Measurements from ENCODE around the gene IFNA10. TPM values are rescaled to one million over a fixed set of nuclear protein-coding genes. Genes with fewer than 3 reads are reported as not detected.
"Not testable (repeated sequence)": the region's sequence is repeated elsewhere in the genome, so short reads cannot be mapped to it uniquely, and the experiment has no call there.

Gene IFNA10
- total RNA-seq (2014; rRNA removed; shearing (Covaris generic)): not detected in 2 replicates

DNA sequence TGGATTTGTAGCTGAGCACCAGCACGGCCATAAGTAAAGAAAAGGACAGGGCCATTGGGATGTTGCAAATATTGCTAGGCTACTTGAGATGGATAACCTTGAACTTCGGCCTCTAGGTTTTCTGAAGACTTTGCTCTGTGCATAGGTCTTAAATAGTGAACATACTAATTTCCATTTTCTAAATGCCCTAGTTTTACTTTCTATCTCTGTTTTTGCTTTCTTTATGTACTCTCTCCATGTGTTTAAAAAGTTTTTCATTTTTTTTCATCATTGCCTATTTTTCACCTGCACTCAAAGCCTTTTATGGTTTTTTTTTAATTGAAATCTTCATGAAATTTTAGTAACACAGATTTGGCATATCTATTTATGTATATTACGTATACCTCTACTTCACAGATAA, at the start of gene IFNA10:
Gene IFNA10, minus strand, starts transcription at position 101 of the 400 bp plus-strand sequence. Its CDS starts 46 bp downstream, at position 55.
- not testable (repeated sequence) for DNase-seq (ENCODE audit: low read depth)

- DNase-seq (ENCODE audit: low read depth): no peak
Observed at GRCh38 chr9:21255538-21256212, 48.7 kb upstream of the IFNA10 start.

- DNase-seq (ENCODE audit: low read depth): no peak
Observed at GRCh38 chr9:21252721-21253547, 46.0 kb upstream of the IFNA10 start.

DNA sequence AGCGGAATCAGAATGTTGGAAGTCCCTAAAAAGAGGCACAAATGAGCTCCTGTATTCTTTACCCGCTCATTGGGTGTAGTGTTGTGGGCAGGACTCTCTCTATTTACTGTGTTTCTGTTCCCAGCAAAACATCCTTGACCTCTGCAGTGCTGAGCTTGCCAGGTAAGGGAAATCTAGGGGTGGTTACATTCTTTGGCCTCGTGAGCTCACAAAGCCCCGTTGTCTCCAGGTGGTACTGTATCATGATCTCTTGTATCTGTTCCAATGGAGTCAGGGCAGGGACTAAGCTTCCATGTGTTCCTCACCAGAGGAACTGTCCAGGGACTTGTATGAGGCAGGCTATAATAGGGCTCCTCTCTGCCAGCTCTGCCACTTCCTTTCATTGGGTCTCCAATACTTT, 44.7 kb upstream of the IFNA10 start:
- no peak for DNase-seq (ENCODE audit: low read depth)

DNA sequence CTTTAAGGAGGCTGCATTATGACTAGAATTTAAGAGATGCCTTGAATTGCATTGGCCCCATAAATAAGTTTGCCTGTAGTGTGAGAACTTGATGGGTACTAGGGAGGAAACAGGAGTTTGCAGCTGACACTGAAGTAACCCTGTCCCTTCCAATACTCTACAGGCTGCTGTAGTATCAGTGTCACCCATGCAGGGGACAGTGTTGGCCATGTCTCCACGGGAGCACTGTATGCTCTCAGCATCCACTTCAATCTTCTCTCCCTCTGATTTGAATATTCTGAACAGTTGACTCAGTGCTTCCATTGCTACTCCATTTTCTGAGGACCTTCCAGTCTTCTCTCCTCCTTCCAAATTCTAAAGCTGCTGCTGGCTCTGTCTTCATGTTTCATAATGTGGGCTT, 44.2 kb upstream of the IFNA10 start:
- no peak for DNase-seq (ENCODE audit: low read depth)

DNA sequence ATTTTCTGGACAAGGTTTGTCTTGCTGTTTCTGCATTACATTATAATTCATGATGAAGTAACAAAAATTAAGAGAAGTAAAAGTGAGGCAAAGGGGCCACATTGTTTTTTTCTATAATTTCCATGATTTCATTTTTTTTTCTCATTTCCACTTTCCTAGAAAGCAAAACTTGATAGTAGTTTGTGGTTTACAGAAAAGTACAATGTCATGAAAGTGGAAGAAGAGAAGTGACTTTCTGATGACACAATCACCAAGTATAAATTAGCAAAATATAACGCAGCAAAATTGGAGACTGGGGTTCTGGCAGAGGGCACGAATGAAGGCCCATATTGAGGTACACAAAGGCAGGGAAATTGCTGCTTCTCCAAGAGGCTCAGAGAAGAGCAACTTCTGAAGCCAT, 37.9 kb upstream of the IFNA10 start:
- no peak for DNase-seq (ENCODE audit: low read depth)

DNA sequence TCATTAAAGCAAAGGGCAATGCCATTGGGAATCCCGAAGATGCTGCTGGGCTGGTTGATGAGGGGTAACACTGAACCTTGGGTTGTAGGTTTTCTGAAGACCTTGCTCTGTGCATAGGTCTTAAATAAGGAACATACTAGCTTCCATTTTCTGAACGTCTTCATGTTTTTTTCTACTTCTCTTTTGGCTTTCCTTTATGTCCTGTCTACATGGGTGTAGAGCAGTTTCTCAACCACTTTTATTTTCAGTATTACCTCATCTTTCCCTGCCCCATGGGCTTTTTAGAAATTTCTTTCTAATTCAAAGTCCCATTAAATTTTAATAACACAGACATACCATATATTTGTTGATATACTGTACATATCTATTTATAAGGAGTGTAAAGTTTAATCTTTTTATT, 33.0 kb upstream of the IFNA10 start, which contains the start of gene IFNA14:
Gene IFNA14, minus strand, starts transcription at position 95 of the 400 bp plus-strand sequence. Its CDS starts 70 bp downstream, at position 25.
- DNase-seq (ENCODE audit: low read depth): no peak

DNA sequence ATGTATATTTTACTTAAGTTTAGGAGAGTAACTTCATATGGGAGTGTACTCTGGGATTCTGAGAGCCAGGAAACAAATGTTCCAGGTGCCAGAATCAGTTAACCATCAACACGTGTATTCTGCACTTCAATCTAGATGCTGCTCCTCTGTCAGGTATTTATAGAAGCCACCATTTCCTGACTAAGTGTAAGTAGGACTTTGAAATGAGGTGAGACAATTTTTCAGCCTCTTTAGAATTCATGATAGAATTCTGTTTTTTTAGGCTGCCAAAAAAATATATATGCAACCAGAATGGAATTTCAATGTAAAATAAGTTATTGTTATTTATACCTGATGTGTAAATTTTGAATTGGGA, 29.4 kb upstream of the IFNA10 start:
- not testable (repeated sequence) for DNase-seq (ENCODE audit: low read depth)

- DNase-seq (ENCODE audit: low read depth): not testable (repeated sequence)
Observed at GRCh38 chr9:21235468-21236359, 28.8 kb upstream of the IFNA10 start.

- DNase-seq (ENCODE audit: low read depth): no peak
Observed at GRCh38 chr9:21234153-21234687, 27.3 kb upstream of the IFNA10 start.

DNA sequence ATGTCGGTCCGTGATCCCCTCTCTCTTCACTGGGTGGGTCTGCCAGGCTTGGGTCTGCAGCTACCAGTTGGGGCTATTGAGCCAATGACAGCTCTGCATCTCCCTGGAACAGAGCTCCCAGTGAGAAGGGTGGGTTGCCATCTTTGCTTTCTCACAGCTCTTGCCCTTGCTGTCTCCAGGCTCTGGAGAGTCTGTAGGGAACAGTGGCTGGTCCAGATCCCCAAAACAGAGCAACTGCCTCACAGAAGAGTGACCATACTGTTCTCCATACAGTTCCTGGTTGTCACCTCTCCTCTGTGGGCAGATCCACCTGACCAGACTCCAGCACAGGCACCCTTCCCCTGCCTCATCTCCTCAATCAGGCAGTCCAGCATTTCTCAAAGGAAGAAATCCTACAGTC, 26.3 kb upstream of the IFNA10 start:
- no peak for DNase-seq (ENCODE audit: low read depth)

- no peak for DNase-seq (ENCODE audit: low read depth)
Observed at GRCh38 chr9:21228122-21228521, 21.2 kb upstream of the IFNA10 start, which contains the start of gene IFNA17. TSS of gene IFNA17 (minus strand) at chr9:21228222. CDS start at chr9:21228173, 49 bp downstream.

DNA sequence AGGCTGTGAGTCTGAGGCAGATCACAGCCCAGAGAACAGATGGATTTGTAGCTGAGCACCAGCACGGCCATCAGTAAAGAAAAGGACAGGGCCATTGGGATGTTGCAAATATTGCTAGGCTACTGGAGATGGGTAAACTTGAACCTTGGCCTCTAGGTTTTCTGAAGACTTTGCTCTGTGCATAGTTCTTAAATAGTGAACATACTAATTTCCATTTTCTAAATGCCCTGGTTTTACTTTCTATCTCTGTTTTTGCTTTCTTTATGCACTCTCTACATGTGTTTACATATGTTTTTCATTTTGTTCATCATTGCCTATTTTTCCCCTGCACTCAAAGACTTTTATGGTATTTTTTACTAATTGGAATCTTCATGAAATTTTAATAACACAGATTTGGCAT, 10.3 kb upstream of the IFNA10 start, which contains the start of gene IFNA16:
Gene IFNA16, minus strand, starts transcription at position 101 of the 400 bp plus-strand sequence. Its CDS starts 6 bp downstream, at position 95.
- not testable (repeated sequence) for DNase-seq (ENCODE audit: low read depth)

GRCh38 chr9:21213411-21214326, 6.7 kb upstream of the IFNA10 start:
- not testable (repeated sequence) for DNase-seq (ENCODE audit: low read depth)

- DNase-seq (ENCODE audit: low read depth): not testable (repeated sequence)
Observed at GRCh38 chr9:21212160-21212559, 5.2 kb upstream of the IFNA10 start.

DNA sequence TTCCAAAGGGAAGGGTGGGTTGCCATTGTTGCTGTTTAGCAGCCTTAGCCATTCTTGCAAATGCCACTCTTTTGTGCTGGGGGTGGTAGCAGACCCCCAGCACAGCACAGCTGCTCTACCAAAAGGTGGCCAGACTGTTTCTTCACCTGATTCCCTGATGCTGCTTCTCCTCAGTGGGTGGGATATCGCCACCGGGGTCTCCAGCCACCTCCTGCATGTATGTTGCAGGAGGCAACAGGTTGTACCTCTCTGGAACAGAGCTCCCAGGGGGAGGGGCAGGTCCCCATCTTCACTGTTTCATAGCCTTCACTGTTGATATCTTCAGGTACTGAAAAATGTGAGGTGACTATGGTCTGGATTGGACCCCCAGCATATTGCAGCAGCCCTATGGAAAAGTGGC, 3.8 kb upstream of the IFNA10 start:
- not testable (repeated sequence) for DNase-seq (ENCODE audit: low read depth)

DNA sequence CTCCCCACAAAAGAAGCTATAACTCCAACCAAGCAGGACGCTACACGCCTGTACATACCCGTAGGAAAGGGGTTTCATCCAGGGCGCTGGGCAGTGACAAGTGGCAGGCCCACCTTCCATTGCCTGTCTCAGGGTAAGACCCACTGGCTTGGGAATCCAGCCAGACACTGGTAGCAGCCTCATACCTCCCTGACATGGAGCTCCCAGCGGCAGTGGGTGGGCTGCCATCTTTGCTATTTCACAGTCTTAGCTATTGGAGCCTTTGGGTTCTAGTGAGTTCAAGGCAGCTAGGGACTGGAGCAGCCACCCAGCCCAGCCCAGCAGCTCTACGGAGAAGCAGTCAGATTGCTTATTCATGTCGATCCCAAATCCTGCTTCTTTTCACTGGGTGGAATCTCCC, 3.4 kb upstream of the IFNA10 start:
- no peak for DNase-seq (ENCODE audit: low read depth)

DNA sequence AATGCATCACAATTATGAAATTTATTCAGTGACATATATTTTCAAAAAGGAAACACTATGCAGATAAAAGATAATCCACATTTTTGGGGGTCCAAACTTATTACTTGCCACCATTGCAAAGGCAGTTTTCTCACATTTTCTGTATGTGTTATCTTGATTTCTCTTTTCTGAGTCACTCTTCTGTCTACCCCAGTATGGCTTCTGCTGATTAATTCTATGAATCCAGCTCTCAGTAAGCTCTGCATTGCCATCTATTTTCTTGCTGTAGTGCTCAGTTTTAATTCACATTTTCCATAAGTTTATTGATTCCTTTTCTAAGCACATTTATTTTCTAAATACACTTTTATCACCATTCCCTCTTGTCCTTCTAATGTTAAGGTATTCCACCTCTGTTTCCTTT, 1.7 kb downstream of the IFNA10 start:
- no peak for DNase-seq (ENCODE audit: low read depth)

DNA sequence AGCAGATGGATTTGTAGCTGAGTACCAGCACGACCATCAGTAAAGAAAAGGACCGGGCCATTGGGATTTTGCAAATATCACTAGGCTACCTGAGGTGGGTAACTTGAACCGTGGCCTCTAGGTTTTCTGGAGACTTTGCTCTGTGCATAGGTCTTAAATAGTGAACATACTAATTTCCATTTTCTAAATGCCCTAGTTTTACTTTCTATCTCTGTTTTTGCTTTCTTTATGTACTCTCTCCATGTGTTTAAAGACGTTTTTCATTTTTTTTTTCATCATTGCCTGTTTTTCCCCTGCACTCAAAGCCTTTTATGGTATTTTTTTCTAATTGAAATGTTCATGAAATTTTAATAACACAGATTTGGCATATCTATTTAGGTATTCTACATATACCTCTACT, 4.8 kb downstream of the IFNA10 start, which contains the start of gene IFNA7:
Gene IFNA7, minus strand, starts transcription at position 101 of the 400 bp plus-strand sequence. Its CDS starts 40 bp downstream, at position 61.
- not testable (repeated sequence) for DNase-seq (ENCODE audit: low read depth)
